K562 (cell line): ENCODE data around the gene SLC1A5. TPM values are rescaled to one million over a fixed set of nuclear protein-coding genes. Genes with fewer than 3 reads are reported as not detected.

Source experiments
- ARID1B ChIP-seq: fragments of 450-650 bp; IDR thresholded peaks from 2 replicates; pipeline ENCODE4 v1.6.1; 2016; ENCODE audit warnings: antibody characterized with exemption, mild to moderate bottlenecking, inconsistent platforms
- CHD4 ChIP-seq: fragments of 200-600 bp; sonication (generic); IDR thresholded peaks from 3 replicates; pipeline ENCODE4 v1.6.1; 2012; ENCODE audit warnings: low read depth, mild to moderate bottlenecking, mixed read lengths, low read length, inconsistent platforms; ENCODE audit not compliant: insufficient read depth, insufficient replicate concordance, poor library complexity, severe bottlenecking
- DEAF1 ChIP-seq: fragments of 450-650 bp; formaldehyde crosslinking; IDR thresholded peaks from 2 replicates; pipeline ENCODE4 v1.4.0; 2020; ENCODE audit warnings: mild to moderate bottlenecking, moderate library complexity
- EP400 ChIP-seq: fragments of 450-650 bp; IDR thresholded peaks from 2 replicates; pipeline ENCODE4 v1.6.1; 2017; ENCODE audit warnings: antibody characterized with exemption, mild to moderate bottlenecking, moderate library complexity
- ETV1 ChIP-seq: fragments of 450-650 bp; conservative IDR thresholded peaks from 2 replicates; pipeline ENCODE4 v1.6.1; 2016; ENCODE audit warnings: missing genetic modification characterization, control low read depth, low read depth, missing compliant biosample characterization
- FOSL1 ChIP-seq: fragments of 200-800 bp; sonication (Bioruptor generic); conservative IDR thresholded peaks from 2 replicates; pipeline ENCODE4 v1.6.1; 2016; ENCODE audit warnings: missing genetic modification characterization, missing compliant biosample characterization
- HDAC1 ChIP-seq, 2 experiments: fragments of 450-650 bp; IDR thresholded peaks; 2 replicates each; pipeline ENCODE4 v1.6.1; 2016 to 2017; ENCODE audit warnings: inconsistent platforms in 1 of 2, mild to moderate bottlenecking in 1 of 2, moderate library complexity in 1 of 2
- IRF2 ChIP-seq: sonication (generic); formaldehyde crosslinking; IDR thresholded peaks from 2 replicates; pipeline ENCODE4 v1.8.1; 2022; ENCODE audit warnings: mild to moderate bottlenecking, missing genetic modification reagents
- LCOR ChIP-seq: sonication (generic); formaldehyde crosslinking; IDR thresholded peaks from 2 replicates; pipeline ENCODE4 v1.8.0; 2022; ENCODE audit warnings: mild to moderate bottlenecking, missing genetic modification reagents
- MAZ ChIP-seq, 2 experiments: fragments of 450-650 bp in 1 of 2; sonication (generic) in 1 of 2; formaldehyde crosslinking; IDR thresholded peaks in 1 of 2; conservative IDR thresholded peaks in 1 of 2; 2 replicates each; pipeline versions ENCODE4 v1.4.0 to v1.5.0; 2020; ENCODE audit warnings: mild to moderate bottlenecking in 1 of 2, missing genetic modification reagents in 1 of 2
- MECOM ChIP-seq: fragments of 250-450 bp; sonication (Bioruptor Pico); IDR thresholded peaks from 2 replicates; pipeline ENCODE4 v1.8.0; 2022; ENCODE audit warnings: inconsistent platforms
- MEF2D ChIP-seq: conservative IDR thresholded peaks from 2 replicates; pipeline ENCODE4 v1.6.1; 2016; ENCODE audit warnings: low read depth, missing genetic modification characterization, missing compliant biosample characterization
- MTA3 ChIP-seq: fragments of 450-650 bp; formaldehyde crosslinking; IDR thresholded peaks from 2 replicates; pipeline ENCODE4 v1.6.1; 2017; ENCODE audit warnings: mild to moderate bottlenecking, borderline replicate concordance
- MXI1 ChIP-seq: IDR thresholded peaks from 2 replicates; pipeline ENCODE4 v1.6.1; 2011; ENCODE audit warnings: low read depth, mild to moderate bottlenecking, improper control_type of control experiment, low read length
- NELFE ChIP-seq: IDR thresholded peaks from 2 replicates; pipeline ENCODE4 v1.6.1; 2011; ENCODE audit warnings: mild to moderate bottlenecking; ENCODE audit not compliant: insufficient read depth, insufficient read length
- NFIX ChIP-seq: fragments of 250-450 bp; sonication (Bioruptor Pico); IDR thresholded peaks from 2 replicates; pipeline ENCODE4 v1.4.0; 2020; ENCODE audit warnings: low read depth, mild to moderate bottlenecking, moderate library complexity
- PHF8 ChIP-seq: fragments of 200-600 bp; sonication (generic); IDR thresholded peaks from 2 replicates; pipeline ENCODE4 v1.6.1; 2012; ENCODE audit warnings: mixed run types, mild to moderate bottlenecking, inconsistent platforms, low read length, moderate library complexity, borderline replicate concordance
- POLR2A ChIP-seq: fragments of 450-650 bp; conservative IDR thresholded peaks from 2 replicates; pipeline ENCODE4 v1.6.1; 2016
- SOX6 ChIP-seq: fragments of 450-650 bp; IDR thresholded peaks from 2 replicates; pipeline ENCODE4 v1.6.1; 2014; ENCODE audit warnings: mild to moderate bottlenecking
- ZNF12 ChIP-seq: sonication (generic); formaldehyde crosslinking; IDR thresholded peaks from 2 replicates; pipeline ENCODE4 v1.4.0; 2020; ENCODE audit warnings: mild to moderate bottlenecking, missing genetic modification reagents
- ZNF124 ChIP-seq: sonication (generic); formaldehyde crosslinking; IDR thresholded peaks from 2 replicates; pipeline ENCODE4 v1.8.1; 2022; ENCODE audit warnings: missing genetic modification reagents
- ZNF253 ChIP-seq: fragments of 250-450 bp; sonication (Bioruptor Pico); conservative IDR thresholded peaks from 2 replicates; pipeline ENCODE4 v1.6.1; 2021; ENCODE audit warnings: mild to moderate bottlenecking
- ZNF57 ChIP-seq: fragments of 450-650 bp; formaldehyde crosslinking; IDR thresholded peaks from 2 replicates; pipeline ENCODE4 v1.4.0; 2020; ENCODE audit warnings: mild to moderate bottlenecking, moderate library complexity
- ZNF584 ChIP-seq: fragments of 200-800 bp; sonication (Bioruptor generic); IDR thresholded peaks from 2 replicates; pipeline ENCODE4 v1.6.1; 2016; ENCODE audit warnings: low read depth, mild to moderate bottlenecking, missing genetic modification characterization, missing compliant biosample characterization
- ZNF76 ChIP-seq: fragments of 250-450 bp; sonication (Bioruptor Pico); IDR thresholded peaks from 2 replicates; pipeline ENCODE4 v1.4.0; 2020; ENCODE audit warnings: mild to moderate bottlenecking, moderate library complexity, borderline replicate concordance
- ZNF79 ChIP-seq: fragments of 250-450 bp; sonication (Bioruptor Pico); IDR thresholded peaks from 2 replicates; pipeline ENCODE4 v1.4.0; 2020; ENCODE audit warnings: low read depth, mild to moderate bottlenecking, moderate library complexity
- polyA plus RNA-seq, 8 experiments: library from polyadenylated mRNA; depleted of rRNA in 4 of 8; stranded (reverse) in 5 of 8; unstranded in 3 of 8; fragments of >200 nt; fragmentation: Nextera tagmentation in 2 of 8; fragmentation: Illumina TruSeq in 1 of 8; extraction: Ambion mirVana in 2 of 8; extraction: Trizol in 1 of 8; gene quantifications; 2 replicates each; pipeline versions ENCODE4 v1.2.1 to v1.2.3, GENCODE V29; 2011 to 2014; ENCODE audit warnings: inconsistent platforms in 1 of 8, missing spikeins in 1 of 8
- total RNA-seq, 7 experiments: library from RNA; depleted of rRNA in 6 of 7; stranded (reverse); fragments of >200 nt in 6 of 7; fragmentation: Illumina TruSeq in 2 of 7; extraction: Trizol in 2 of 7; gene quantifications; 2 replicates each; pipeline versions ENCODE4 v1.2.1 to v1.2.3, GENCODE V29; 2011 to 2021; ENCODE audit warnings: low replicate concordance in 1 of 7
- TF ChIP-seq, protein P1 (sequence below): fragments of 200-800 bp; sonication (Bioruptor generic); IDR thresholded peaks from 2 replicates; pipeline ENCODE4 v1.6.1; 2017; ENCODE audit warnings: missing genetic modification characterization, missing compliant biosample characterization

The SLC1A5 gene
- total and polyA plus RNA-seq, 9 of the 15 experiments (the other 6 are each of a cell fraction or from before 2014, with no cell fraction given): 31.2 to 417 (median 134) TPM

- TF ChIP-seq EP400 (0 out of 2 replicates have a peak, but pooled peaks have one; percentile 42), IRF2 (CRISPR knock-in tag) (no peak), LCOR (peak; percentile 91), ZNF124 (CRISPR knock-in tag) (no peak), MEF2D (tag) (0 out of 2 replicates have a peak, but pooled peaks have one; percentile 13), MXI1 (peak; percentile 42; the same call in 1 of the 2 replicates), PHF8 (no peak), POLR2A (peak; percentile 24; the same call in 1 of the 2 replicates), ZNF253 (no peak), DEAF1 (CRISPR knock-in tag) (no peak), ZNF12 (CRISPR knock-in tag) (peak; percentile 97), CHD4 (no peak), MAZ (CRISPR knock-in tag; conservative IDR thresholded peaks at IDR 0.05 in 1 of 2, IDR thresholded peaks at IDR 0.05 in 1 of 2) (peak; percentile 26 to 83; a peak in 1 of 4 replicates), ZNF79 (CRISPR knock-in tag) (no peak), NFIX (CRISPR knock-in tag) (no peak), ZNF584 (CRISPR knock-in tag) (peak; percentile 72), ZNF76 (CRISPR knock-in tag) (no peak), HDAC1 (IDR thresholded peaks at IDR 0.05) (peak in 1 of 2 experiments; percentile 73; a peak in 2 of 4 replicates), MECOM (CRISPR knock-in tag) (peak; percentile 89), ETV1 (tag) (peak; percentile 59), FOSL1 (tag) (peak; percentile 44; the same call in 1 of the 2 replicates), SOX6 (peak; percentile 9; the same call in 1 of the 2 replicates), MTA3 (0 out of 2 replicates have a peak, but pooled peaks have one; percentile 54), NELFE (no peak), ARID1B (peak; percentile 65; the same call in 1 of the 2 replicates), ZNF57 (CRISPR knock-in tag) (no peak)
- TF ChIP-seq, protein P1, sequence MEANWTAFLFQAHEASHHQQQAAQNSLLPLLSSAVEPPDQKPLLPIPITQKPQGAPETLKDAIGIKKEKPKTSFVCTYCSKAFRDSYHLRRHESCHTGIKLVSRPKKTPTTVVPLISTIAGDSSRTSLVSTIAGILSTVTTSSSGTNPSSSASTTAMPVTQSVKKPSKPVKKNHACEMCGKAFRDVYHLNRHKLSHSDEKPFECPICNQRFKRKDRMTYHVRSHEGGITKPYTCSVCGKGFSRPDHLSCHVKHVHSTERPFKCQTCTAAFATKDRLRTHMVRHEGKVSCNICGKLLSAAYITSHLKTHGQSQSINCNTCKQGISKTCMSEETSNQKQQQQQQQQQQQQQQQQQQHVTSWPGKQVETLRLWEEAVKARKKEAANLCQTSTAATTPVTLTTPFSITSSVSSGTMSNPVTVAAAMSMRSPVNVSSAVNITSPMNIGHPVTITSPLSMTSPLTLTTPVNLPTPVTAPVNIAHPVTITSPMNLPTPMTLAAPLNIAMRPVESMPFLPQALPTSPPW (CRISPR knock-in tag): peak; percentile 87
Measured at GRCh38 chr19:46736531-46737297, 51.7 kb downstream of the SLC1A5 start (continued).
